NOMO-1 (cell line): Measurements from ENCODE around the gene RNF207.
A peak's percentile ranks its signal among the peaks of the same experiment; 100 is the strongest.

Source experiments
- DNase-seq, 2 experiments: peaks; one replicate each; lab custom pipeline; 2025; ENCODE audit not compliant: unreplicated experiment in 2 of 2; lab: John Stamatoyannopoulos, UW

Gene RNF207

DNA sequence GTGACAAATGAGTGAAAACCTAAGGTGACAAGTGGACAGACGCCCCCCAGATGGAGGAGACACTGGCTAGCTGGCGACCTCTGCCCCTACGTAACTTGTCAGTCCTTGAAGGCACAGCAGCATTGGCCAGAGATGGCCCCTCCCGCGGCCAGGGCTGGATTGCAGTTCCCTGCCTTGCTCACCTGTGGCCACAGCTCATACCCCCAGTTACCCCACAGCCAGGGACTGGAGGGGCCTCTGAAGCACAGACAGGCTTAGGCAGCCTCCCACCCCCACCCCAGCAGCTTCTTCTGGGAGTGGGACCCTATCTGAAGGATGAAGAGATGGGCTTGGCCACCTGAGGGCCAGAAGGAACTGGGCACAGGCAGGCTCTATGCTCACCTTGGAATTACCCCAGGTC, 41.7 kb downstream of the RNF207 start:
- DNase-seq: no peak

DNA sequence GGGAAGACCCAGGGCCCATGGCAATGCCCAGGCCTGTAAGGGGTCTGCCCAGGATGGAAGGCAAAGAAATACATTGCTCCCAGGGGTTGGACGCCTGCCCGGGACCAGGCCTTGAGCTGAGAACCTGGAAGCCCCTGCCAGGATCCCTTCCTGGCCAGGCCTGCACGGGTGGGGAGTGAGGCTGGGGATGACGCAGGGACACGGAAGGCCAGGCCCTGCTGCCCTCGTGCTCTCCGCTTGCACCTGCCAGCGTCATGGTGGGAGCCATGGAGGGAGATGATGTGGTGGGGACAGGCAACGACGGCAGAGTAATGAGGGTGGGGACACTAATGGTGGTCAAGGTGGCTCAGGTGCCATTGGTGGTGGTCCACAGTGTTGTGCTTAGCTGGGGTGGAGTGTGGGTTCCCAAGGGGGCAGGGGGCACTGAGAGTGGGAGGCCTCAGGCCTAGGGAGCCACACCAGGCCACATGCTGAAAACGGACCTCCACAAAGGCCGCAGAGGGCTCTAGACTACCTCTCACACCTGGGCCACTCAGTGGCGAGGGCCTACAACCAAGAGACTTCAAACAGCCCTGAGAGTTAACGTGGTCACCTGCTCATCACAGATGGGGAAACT, 42.4 kb downstream of the RNF207 start:
- DNase-seq: no peak

DNA sequence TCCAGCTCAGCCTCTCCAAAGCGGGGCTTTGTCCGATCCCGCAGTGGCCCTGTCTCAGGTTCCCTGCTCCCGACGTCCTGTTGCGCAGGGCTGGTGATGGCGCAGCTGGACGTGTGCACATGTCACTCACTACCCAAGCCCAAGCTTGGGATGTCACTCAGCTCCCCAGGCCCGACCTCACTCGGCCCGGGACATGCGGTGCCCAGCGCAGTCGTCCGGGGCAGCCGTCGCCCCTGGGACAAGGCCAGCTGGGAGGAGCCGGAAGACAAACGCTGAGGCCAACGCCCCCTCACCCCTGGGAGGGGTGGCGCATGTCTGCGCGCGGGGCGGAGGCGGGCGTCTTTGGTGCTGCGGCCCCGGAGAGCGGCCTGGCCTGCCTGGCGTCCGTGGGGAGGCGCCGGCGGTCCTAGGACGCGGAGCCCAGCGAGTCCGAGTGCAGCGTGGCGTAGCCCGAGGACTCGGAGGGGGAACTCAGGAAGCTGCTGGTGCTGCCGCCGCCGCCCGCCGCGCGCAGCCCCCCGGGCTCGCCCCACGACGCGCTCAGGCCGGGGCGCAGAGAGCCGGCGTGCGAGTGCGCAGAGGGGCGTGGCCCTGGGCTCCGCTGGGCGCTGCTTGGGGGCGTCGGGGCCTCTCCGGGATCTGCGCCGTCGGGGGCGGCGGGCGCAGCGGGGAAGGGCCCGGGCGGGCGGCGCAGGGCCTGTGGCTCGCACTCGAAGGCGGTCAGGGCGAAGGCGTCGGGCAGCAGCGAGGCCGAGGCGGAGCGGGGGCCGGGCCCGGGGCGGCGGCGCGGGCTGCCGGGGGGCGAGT, 43.2 kb downstream of the RNF207 start:
- DNase-seq: no peak

DNA sequence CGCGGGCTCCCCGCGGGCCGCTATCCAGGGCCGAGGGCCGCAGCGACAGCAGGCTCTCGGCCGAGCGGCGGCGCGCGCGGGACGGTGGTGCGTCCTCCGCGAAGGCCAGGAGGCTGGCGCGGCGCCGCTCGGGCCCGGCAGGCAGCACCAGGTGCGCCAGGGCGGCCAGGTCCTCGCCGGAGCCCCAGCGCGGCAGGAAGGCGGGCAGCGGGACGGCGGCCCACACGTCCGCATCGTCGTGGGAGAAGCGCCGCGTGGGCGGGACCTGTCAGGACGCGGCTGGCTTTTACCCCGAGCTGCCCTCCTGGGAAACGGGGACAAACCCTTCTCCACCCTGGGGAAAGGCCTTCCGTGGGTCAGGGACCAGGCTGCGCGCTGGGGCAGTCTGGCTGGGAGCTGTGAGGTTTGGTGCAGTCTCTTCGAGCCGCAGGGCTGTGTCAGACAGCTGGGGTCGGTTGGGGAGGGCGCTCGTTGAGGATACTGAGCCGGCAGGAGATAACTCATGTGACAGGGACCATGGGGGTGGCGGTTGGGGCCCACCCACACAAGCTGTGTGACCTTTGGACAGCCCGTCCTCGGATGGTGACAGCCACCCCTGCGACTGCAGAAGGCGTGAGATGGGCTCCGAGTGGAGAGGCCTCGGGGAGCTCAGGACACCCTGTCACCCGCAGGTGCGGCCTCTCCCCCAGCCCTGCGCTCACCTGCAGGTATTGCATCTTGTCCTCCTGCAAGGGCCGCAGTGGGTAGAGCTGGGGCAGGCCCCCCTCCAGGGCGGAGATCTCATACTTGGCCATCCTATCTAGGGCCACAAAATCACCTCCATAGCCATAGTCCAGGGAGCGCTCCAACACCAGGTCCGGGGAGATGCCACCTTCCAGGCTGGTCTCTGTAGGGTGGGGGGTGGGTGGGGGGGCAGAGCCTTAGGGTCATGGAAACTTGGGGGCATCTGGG, 44.1 kb downstream of the RNF207 start:
- DNase-seq: no peak

DNA sequence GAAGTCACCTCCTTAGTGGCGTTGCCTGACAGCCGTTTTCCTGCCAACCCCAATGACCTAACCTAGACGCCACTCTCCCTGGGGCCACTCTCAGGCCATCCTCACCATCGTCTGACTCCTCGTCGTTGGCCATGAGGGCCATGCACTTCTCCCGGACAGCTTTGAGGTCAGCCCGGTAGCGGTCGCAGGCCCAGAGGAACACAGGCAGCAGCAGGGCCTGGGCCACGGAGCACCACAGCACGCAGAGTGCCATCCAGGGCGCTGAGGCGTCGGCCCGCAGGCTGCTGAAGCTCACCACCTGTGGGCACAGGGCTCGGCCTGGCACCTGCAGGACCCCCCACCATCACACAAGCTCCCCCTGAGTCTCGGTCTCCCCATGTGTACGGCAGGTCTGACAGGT, 45.3 kb downstream of the RNF207 start:
- DNase-seq: no peak

DNA sequence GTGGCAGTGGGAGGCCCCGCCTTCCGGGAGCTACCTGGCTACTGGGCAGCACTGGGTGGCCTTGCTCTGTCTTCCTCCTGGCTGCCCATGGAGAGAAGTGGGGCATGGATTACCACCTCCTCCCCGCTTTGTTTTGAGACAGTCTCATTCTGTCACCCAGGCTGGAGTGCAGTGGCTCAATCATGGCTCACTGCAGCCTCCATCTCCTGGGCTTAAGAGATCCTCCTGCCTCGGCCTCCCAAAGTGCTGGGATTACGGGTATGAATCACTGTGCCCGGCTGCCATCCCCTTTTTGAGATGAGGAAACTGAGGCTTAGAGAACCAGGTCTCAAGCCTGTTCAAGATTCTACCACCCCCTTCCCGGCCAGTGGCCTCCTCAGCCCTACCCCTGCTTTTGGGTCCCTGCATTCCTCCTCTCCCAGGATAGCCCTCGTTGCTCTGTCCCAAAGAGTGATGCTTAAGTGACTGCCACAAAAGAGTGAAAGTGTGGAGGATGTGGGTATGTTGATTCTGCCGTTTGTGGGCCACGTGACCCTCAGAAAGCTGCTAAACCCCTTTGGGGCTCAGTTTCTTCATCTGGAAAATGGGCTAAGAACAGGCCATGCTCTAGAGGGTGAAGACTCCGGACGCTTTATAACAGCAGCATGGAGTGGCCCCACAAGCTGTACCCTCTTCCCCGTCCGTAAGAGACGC, 45.9 kb downstream of the RNF207 start:
- DNase-seq: no peak

DNA sequence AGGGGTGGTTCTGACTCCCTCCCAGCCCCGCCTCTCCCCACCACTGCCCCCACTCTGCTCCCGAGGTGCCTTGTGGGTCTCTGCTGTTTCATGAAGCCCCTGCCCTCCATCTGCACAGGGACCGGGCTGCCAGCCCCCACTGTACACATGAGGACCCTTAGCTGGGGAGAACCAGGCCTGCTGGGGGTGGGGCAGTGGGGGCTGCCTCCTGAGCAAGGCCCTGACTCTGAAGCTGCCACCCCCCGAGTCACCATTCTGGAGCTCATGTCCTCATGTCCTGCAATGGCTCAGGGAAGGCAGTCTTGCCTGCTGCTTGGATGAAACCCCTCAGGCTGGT, 46.4 kb downstream of the RNF207 start:
- no peak for DNase-seq

DNA sequence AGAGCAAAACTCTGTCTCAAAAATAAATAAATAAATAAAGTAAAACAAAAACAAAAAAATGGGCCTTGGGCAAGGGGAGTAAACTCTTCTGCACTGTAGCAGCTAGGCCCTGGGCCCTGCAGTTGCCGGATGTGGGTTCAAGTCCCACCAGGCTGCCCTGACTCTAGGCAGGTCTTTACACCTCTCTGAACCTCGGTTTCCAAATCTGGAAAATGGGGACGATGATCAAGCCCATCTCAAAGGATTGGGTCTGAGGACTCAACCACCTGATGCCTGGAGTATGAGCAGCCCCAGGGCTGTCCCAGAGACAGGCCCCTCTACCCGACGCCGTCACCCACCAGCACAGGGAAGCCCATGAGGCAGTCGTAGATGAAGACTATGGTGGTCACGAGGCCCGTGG, 47.5 kb downstream of the RNF207 start:
- no peak for DNase-seq

DNA sequence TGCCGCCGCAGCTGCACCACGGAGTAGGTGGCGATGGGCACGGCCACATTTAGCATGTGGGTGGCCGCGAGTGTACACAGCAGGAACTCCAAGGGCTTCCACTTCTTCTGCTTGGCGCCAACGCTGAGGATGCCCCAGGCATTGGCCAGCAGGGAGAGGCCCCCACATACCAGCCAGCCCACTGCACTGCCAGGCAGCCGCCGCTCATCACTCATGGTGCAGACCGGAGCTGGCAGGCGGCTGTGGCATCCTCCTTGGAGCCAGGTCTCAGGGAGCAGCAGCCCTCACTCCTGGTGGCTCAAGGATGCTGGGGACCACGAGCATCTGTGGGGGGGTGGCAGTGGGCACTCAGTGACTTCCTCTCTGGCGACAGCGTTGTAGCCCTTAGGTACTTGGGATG, 48.8 kb downstream of the RNF207 start:
- DNase-seq: no peak

DNA sequence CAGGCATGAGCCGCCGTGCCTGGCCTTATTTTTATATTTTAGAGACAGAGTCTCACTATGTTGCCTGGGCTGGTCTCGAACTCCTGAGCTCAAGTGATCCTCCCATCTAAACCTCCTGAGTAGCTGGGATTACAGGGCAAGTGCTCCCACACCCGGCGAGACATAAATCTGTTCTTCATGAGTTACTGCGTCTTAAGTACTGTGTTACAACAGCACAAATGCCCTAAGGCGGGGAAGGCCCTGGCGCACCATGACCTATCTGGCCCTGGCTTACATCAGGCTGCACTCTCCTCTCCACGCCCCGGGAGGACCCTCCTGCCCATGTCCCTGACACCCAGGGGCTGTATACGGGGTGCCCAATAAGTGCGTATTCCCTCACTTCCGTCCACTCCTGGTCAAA, 50.7 kb downstream of the RNF207 start:
- no peak for DNase-seq

DNA sequence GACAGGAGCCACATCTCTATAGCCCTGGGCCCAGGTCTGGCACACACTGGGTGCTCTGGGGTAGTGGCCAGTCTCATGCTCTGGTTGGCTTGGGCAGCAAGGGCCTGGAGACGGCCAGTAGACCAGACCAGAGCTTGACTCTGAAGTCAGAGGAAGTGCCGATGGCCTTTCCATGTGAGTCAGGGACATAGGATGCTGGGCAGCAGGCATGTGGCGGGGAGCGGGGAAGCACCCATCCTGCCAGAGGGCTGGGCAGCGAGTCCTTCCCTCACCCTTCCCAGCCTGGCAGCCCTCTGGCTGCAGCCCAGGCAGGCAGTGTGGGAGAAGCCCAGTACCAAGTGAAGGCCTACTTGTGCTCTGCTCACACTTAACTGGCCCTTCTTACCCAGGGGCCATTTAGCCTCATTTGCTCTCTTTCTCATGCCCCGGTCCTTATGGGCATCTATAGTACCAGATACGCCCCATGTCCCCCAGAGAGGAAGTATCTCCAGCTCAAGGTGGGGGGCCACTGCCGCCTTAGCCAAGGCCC, 51.7 kb downstream of the RNF207 start:
- no peak for DNase-seq

DNA sequence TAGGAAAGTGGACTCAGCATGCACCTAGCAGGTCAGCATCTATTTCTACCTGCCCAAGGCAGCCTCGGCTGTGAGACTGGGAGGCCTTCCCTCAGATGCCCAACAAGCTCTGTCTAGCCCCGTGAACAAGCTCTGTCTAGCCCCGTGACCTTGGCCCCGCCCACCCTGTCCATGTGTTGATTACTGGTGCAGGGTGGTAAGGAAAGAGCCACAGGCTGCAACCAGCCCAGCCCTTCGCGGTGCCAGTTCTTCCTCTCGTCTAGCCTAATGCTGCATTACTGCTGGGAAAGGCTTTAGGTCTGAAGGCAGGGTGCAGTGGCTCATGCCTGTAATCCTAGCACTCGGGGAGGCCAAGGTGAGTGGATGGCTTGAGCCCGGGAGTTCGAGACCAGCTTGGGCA, 52.8 kb downstream of the RNF207 start:
- no peak for DNase-seq

DNA sequence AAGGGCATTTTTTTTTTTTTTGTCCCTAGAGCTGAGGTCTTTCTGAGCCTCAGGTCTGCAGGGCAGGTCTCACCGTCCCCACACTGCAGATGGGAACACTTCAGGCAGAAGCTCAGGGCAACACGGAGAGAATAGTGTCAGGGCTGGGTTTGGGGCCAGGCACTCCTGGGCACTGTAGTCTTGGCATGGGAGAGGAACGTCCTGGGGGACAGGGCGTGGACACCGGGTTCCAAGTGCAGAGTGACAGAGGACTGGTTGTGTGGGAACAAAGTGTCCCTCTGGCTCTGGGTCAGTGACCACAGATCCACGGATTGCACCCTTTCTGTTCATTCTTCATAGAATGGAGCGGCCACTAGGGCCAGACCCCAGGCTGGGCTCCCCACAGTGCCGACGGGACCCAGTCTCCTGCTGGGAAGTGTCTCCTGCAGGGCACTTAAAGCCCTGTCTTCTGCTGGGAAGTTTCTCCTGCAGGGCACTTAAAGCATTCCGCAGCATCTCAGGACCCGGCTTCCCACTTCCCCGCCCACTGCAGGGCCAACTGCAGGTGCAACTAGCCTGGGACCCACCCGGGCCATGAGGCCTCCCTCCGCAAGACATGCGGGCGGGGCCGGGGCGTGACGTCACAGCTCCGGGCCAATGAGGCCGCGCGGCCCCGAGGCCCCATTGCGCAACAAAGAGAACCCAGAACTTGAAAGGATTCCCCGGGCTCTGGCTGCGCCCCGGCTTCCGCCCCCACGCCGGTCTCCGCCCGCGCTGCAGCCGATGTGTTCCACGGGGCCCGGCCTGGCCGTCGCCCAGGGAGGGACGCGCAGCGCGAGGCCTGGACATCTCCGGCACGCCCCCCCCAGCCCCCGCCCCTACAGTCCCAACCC, 53.8 kb downstream of the RNF207 start:
- peak; percentile 73 to 86 for DNase-seq

DNA sequence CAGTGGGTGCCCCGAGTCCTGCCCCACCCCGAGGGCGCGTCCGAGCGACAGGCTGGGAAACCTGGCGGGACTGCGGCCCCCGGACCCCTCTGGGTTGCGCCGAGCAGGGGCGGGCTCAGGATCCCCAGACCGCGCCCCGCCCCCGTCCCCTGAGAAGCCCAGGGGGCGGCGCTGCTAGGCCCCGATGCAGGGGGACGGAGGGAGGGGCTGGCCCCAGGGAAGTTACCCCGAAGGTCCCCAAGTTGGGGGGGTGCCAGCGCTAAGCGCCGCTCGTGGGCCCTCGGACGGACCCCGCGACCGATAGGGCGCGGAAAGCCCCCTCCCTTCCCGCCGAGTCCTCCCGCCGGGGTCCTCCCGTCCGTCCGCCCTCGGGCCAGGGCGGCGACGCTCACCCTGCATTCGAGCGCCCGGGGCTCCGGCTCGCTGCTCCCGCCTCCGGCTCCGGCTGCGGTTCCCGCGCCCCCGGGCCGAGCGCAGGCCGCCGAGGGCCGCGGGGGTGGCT, 54.6 kb downstream of the RNF207 start:
- no peak for DNase-seq

DNA sequence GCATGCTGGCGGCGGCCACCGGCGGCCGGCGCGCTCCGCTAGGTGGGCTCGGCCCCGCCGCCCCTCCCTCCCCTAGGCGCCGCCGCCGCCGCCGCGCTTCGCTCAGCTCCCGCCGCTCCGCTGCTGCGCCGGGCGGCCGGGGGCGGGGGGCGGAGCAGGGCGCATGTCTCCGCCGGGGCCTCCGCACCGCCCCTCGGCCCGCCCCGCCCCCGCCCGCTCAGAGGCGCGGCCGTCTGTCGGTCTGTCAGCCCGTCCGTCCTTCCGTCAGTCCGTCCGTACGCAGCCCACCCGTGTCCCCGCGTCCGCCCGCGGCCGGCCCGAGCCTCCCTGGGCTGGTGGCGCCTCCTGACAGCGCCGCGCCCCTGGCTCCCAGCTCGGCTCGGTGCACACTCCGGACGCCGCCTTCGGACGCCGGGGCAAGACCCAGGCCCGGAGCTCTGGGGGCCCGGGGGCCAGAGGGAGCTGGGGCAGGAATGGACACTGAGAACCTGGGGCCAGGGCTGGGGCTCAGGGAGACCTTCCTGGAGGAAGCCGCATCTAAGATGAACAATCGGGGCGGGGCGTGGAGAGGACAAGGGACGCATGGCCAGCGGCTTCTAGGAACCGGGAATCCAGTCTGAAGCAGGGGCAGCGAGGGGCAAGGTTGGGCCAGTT, 55.2 kb downstream of the RNF207 start, which contains the start of gene GPR153:
Gene GPR153 (minus strand): TSS at position 138 of the 654 bp plus-strand sequence. CDS start 6,193 bp downstream, outside the sequence.
- DNase-seq: peak in 1 of 2 experiments; percentile 18

DNA sequence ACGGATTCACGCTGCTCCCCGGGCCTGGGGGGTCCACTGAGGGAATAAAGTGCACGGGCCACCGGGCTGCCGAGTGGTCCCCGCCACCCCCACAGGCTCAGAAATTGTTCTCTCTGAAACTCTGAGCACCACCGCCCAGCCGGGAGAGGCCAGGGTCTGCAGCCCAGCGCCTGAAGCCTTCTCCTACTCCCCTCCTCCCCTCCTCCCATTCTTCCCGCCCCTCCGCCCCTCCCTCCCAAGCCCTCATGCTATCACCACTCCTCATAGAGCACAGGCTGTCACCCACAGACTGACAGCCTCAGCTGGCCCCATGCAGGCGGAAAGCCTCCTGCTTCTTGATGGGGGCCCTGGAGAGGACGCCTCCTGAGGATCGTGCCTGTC, 55.7 kb downstream of the RNF207 start:
- DNase-seq: no peak

DNA sequence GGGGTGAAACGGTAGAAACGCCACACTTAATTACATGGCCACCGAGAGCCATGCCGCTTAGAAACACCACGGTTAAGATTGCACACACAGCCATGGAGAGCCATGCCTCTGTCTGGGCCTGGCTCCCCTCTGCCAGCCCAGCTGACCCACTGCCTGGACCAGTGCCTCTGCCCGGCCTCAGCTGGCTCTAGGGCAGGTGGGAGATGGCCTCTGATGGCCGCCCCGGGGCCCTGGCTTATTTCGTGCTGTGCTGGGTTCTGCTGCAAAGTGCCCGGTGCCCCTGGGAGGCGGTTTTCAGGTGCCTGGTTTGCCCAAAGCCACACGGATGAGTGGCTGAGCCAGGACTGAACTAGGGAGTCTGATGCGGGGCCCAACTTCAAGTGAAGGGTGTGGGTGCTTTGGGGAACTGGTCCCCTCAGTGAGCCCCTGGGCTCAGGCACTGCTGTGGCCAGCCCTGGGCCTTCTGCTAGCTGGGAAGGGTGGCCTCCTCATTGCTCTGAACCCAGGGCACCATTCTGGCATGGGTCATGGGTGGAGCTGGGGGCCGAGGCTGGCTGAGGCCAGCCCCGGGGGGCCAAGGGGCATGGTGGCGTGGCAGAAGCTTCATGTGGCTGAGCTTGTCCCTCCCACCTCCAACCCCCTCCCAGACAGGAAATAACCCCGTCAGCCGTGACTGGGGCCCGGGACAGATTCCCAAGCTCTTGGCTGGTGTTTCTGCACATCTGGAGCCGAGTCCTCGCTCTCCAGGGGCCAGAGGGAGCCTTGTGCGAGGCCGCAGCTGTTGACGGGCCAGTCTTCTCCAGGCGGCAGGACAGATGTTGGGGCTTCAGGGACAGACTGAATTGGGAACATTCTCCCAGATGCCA, 56.9 kb downstream of the RNF207 start:
- DNase-seq: no peak

DNA sequence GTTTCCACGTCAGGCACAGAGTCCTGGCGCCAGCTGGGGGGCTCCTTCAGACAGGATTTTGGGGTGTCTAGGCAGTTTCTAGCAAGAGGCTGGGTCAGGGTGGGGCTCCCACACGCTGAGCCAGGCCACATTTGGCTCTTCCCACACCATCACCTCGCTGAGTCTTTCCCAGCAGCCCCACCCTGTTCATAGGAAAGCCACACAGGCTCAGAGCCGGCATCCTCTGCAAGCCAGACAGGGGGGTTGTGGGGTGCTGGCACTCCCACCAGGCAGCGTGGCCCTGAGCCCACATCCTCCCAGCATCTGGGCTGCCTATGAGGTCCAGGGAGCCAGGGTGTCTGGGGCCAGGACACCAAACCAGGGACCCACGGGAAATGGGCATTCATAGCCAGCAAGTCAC, 57.8 kb downstream of the RNF207 start:
- DNase-seq: no peak
